Uterus (tissue), 2 donors: ENCODE data around the gene C16orf92.

Experiments
- POLR2A ChIP-seq, 2 donors: fragments of 450-650 bp; IDR thresholded peaks; one replicate each; pipeline ENCODE4 v1.6.1; 2016; ENCODE audit warnings: antibody characterized with exemption in 2 of 2, mild to moderate bottlenecking in 1 of 2, moderate library complexity in 1 of 2
- TF ChIP-seq, protein P1 (sequence below), 4 experiments: fragments of 200-600 bp in 2 of 4; fragments of 450-650 bp in 2 of 4; sonication (generic) in 2 of 4; IDR thresholded peaks; one replicate each; pipeline ENCODE4 v1.5.1; 2016 to 2019; ENCODE audit warnings: antibody characterized with exemption in 4 of 4, mild to moderate bottlenecking in 2 of 4, moderate library complexity in 1 of 4

DNA sequence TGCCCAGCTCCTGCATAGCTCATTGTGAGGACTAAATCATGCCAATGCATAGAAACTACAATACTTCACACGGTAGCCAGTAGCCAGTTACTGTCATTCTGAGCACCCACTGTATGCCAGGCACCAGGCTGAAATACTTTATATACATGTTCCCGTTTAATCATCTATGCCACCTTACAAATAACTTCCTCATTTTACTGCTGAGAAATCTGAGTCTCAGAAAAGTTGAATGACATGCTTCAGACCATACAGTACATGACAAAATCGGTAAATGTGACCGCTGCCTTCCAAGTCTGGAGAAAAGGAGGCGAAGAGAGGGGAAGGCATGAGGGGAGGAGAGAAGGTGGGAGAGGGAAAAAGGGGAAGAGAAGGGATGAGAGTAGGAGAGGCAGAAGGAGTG, 17.2 kb downstream of the C16orf92 start:
- TF ChIP-seq POLR2A (IDR thresholded peaks at IDR 0.05) = no peak
- TF ChIP-seq, protein P1, sequence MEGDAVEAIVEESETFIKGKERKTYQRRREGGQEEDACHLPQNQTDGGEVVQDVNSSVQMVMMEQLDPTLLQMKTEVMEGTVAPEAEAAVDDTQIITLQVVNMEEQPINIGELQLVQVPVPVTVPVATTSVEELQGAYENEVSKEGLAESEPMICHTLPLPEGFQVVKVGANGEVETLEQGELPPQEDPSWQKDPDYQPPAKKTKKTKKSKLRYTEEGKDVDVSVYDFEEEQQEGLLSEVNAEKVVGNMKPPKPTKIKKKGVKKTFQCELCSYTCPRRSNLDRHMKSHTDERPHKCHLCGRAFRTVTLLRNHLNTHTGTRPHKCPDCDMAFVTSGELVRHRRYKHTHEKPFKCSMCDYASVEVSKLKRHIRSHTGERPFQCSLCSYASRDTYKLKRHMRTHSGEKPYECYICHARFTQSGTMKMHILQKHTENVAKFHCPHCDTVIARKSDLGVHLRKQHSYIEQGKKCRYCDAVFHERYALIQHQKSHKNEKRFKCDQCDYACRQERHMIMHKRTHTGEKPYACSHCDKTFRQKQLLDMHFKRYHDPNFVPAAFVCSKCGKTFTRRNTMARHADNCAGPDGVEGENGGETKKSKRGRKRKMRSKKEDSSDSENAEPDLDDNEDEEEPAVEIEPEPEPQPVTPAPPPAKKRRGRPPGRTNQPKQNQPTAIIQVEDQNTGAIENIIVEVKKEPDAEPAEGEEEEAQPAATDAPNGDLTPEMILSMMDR (IDR thresholded peaks at IDR 0.05) = no peak
